ENCODE results near the gene CYTH1. TPM values are rescaled to one million over a fixed set of nuclear protein-coding genes. Genes with fewer than 3 reads are reported as not detected.

CYTH1 gene
- total and polyA plus RNA-seq, 8 donors, result 18.3 to 34.4 (median 23.5) TPM

DNA sequence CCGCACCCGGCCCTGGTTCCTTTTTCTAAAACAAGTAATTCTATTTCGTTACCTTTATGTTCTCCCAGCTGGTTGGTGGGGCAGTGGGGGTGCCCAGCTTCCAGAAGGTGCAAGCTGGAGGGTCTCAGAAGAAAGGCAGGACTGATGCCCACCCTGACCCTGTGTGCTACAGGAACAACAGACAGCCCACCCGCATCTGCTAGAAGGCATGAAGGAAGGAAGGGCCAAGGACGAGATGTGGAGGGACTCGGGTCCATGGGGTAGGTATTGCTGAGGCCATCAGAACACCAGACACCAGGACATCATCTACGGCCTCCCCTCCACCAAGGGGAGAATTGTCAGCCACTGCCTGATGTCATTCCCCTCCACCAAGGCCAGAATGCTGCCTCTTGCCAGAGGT is 6.4 kb upstream of the CYTH1 start:
- H3K27ac ChIP-seq, result peak overlapping the region in 3 of 4 donors; percentile 73 to 78 (median 78)
- no peaks in the 10 kb centered on the region for H3K27me3 ChIP-seq
- ATAC-seq (no peak), FAIRE-seq (no peak), DNase-seq (no peak)
- intact Hi-C loops (cut with DNase I), result no loop called here
- peaks cover 17 to 25% (median 25%) of the 10 kb centered on the region in 3 donors for H3K4me1 ChIP-seq
- TF ChIP-seq, protein P1, sequence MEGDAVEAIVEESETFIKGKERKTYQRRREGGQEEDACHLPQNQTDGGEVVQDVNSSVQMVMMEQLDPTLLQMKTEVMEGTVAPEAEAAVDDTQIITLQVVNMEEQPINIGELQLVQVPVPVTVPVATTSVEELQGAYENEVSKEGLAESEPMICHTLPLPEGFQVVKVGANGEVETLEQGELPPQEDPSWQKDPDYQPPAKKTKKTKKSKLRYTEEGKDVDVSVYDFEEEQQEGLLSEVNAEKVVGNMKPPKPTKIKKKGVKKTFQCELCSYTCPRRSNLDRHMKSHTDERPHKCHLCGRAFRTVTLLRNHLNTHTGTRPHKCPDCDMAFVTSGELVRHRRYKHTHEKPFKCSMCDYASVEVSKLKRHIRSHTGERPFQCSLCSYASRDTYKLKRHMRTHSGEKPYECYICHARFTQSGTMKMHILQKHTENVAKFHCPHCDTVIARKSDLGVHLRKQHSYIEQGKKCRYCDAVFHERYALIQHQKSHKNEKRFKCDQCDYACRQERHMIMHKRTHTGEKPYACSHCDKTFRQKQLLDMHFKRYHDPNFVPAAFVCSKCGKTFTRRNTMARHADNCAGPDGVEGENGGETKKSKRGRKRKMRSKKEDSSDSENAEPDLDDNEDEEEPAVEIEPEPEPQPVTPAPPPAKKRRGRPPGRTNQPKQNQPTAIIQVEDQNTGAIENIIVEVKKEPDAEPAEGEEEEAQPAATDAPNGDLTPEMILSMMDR (IDR thresholded peaks at IDR 0.05), result no peak
- no peaks in the 10 kb centered on the region for H3K9me3 ChIP-seq
- H3K4me3 ChIP-seq, result no peak overlapping the region
- H3K36me3 ChIP-seq, result no peaks in the 10 kb centered on the region
- 88 to 97% methylated on average over 7 of the region's 7 CpGs for WGBS, 2 donors

DNA sequence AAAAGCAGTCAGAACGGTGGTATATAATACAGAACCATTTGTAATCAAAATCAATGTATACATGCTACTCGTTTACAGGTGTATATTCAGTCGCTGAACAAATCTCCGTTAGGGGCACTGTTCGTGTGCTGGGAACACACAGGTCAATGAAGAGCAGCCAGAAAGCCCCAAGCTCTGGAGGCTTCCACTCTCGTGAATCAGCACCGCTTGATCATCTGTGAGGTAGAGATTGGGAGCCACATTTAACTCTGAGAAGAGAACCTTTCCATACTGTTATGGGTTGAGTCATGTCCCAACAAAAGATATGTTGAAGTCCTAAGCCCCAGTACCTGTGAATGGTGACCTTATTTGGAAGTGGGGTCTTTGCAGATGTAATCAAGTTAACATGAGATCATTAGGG is 5.4 kb upstream of the CYTH1 start:
- no peak overlapping the region for H3K4me3 ChIP-seq
- no peak for FAIRE-seq
- TF ChIP-seq, protein P1 (IDR thresholded peaks at IDR 0.05), result no peak
- no peaks in the 10 kb centered on the region for H3K27me3 ChIP-seq
- H3K9me3 ChIP-seq, result no peaks in the 10 kb centered on the region
- no peak for DNase-seq
- 77 to 89% methylated on average over 7 of the region's 7 CpGs for WGBS, 2 donors
- H3K27ac ChIP-seq, result no peak overlapping the region
- no peaks in the 10 kb centered on the region for H3K36me3 ChIP-seq
- intact Hi-C loops (cut with DNase I), result no loop called here
- ATAC-seq, result no peak
- H3K4me1 ChIP-seq, result peaks cover 25 to 32% (median 30%) of the 10 kb centered on the region in 3 donors

DNA sequence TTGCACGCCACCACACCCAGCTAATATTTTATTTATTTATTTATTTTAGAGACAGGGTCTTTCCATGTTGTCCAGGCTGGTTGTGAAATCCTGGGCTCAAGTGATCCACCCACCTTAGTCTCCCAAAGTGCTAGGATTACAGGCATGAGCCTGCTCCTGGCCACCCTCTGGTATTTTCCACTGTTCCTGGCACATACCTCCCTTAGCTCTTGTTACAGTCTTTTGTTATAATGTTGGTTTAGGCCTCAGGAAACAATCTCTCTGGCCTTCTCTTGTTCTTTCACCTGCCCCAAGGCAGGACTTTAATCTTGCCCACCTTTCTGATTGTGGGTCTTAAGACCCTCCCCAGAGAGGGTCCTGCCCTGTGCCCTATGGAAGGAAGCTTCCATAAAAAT is 3.6 kb upstream of the CYTH1 start:
- H3K4me1 ChIP-seq, result peaks cover 25 to 33% (median 32%) of the 10 kb centered on the region in 3 donors
- no peak overlapping the region for H3K4me3 ChIP-seq
- 97% methylated on average over 1 of the region's 1 CpG for WGBS, 2 donors
- no peaks in the 10 kb centered on the region for H3K36me3 ChIP-seq
- H3K9me3 ChIP-seq, result no peaks in the 10 kb centered on the region
- no peak for FAIRE-seq
- TF ChIP-seq, protein P1 (IDR thresholded peaks at IDR 0.05), result no peak
- H3K27ac ChIP-seq, result no peak overlapping the region
- ATAC-seq, result no peak
- no peak for DNase-seq
- intact Hi-C loops (cut with DNase I), result no loop called here
- no peaks in the 10 kb centered on the region for H3K27me3 ChIP-seq

DNA sequence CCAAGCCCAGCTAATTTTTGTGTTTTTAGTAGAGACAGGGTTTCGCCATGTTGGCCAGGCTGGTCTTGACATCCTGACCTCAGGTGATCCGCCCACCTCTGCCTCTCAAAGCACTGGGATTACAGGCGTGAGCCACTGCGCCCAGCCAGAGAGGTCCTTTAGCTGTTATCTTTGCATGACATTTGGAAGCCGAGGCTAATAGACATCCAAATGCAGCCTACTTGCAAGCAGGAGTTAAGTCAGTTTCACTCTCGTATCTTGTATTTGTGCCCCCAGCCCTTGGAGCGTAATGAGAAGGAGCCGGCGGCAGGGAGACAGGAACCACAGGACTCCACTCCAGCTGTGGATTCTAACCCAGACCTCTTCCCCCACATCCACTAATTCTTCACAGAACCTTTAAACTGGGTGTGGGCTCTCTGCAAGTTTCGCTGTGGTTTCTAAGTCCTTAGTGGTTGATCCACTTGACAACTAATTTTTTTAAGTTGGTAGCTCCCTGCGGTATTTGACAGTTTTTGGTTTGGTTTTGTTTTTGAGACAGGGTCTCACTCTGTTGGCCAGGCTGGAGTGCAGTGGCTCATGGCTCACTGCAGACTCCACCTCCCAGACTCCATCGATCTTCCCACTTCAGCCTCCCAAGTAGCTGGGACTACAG is 3.1 kb upstream of the CYTH1 start:
- no peak for DNase-seq
- intact Hi-C loops (cut with DNase I), result no loop called here
- no peaks in the 10 kb centered on the region for H3K36me3 ChIP-seq
- WGBS, 2 donors, result 93 to 94% methylated on average over 12 of the region's 12 CpGs
- no peak for ATAC-seq
- peaks cover 21 to 33% (median 32%) of the 10 kb centered on the region in 3 donors for H3K4me1 ChIP-seq
- H3K27ac ChIP-seq, result no peak overlapping the region
- H3K9me3 ChIP-seq, result no peaks in the 10 kb centered on the region
- FAIRE-seq, result no peak
- TF ChIP-seq, protein P1 (IDR thresholded peaks at IDR 0.05), result no peak
- no peaks in the 10 kb centered on the region for H3K27me3 ChIP-seq
- H3K4me3 ChIP-seq, result no peak overlapping the region

DNA sequence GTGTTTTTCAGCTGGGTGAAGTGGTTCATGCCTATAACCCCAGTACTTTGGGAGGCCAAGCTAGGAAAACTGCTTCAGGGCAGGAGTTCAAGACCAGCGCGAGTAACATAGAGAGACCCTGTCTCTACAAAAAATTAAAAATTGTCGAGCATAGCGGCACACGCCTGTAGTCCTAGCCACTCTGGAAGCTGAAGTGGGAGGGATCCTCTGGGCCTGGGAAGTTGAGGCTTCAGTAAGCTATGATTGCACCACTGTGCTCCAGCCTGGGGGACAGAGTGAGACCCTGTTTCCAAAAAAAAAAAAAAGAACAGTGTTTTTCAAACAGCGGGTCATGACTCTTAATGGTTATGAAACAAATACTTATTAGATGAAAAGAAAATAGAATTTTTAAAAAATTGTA is 2.3 kb upstream of the CYTH1 start:
- DNase-seq (no peak), ATAC-seq (no peak), FAIRE-seq (no peak)
- Histone ChIP-seq H3K9me3 (no peaks in the 10 kb centered on the region), H3K27me3 (no peaks in the 10 kb centered on the region), H3K4me3 (no peak overlapping the region), H3K36me3 (no peaks in the 10 kb centered on the region), H3K4me1 (peaks cover 16 to 31% (median 30%) of the 10 kb centered on the region in 3 donors), H3K27ac (peak overlapping the region in 2 of 4 donors; percentile 87 to 95)
- 91 to 92% methylated on average over 6 of the region's 6 CpGs for WGBS, 2 donors
- TF ChIP-seq, protein P1 (IDR thresholded peaks at IDR 0.05), result no peak
- intact Hi-C loops (cut with DNase I), result no loop called here

All from pancreas (tissue), 10 donors.